ENCODE data around the gene ARL10.

ARL10 gene

DNA sequence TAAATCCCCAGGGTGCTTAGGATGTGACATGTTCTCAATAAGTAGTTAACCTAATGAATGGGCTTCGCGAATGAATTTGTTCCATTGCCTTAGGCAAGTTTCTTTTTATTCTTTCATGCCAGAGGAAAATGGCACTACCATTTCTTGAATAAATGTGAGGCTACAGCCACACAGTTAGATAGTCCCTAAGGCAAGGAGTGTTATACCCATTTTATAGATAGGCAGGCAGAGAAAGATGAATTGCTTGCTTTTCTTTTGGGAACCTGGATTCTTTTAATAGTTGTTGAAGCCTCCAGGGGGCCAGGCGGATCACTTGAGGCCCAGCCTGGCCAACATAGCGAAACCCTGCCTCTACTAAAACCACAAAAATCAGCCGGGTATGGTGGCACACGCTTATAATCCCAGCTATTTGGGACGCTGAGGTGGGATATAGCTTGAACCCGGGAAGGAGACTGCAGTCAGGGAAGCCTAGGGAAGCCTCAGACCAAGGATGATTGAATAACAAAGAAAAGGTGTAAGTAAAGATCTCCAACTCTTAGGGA lies 22.2 kb downstream of the ARL10 start:
- TF ChIP-seq, protein P1, sequence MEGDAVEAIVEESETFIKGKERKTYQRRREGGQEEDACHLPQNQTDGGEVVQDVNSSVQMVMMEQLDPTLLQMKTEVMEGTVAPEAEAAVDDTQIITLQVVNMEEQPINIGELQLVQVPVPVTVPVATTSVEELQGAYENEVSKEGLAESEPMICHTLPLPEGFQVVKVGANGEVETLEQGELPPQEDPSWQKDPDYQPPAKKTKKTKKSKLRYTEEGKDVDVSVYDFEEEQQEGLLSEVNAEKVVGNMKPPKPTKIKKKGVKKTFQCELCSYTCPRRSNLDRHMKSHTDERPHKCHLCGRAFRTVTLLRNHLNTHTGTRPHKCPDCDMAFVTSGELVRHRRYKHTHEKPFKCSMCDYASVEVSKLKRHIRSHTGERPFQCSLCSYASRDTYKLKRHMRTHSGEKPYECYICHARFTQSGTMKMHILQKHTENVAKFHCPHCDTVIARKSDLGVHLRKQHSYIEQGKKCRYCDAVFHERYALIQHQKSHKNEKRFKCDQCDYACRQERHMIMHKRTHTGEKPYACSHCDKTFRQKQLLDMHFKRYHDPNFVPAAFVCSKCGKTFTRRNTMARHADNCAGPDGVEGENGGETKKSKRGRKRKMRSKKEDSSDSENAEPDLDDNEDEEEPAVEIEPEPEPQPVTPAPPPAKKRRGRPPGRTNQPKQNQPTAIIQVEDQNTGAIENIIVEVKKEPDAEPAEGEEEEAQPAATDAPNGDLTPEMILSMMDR (IDR thresholded peaks at IDR 0.05) = no peak

DNA sequence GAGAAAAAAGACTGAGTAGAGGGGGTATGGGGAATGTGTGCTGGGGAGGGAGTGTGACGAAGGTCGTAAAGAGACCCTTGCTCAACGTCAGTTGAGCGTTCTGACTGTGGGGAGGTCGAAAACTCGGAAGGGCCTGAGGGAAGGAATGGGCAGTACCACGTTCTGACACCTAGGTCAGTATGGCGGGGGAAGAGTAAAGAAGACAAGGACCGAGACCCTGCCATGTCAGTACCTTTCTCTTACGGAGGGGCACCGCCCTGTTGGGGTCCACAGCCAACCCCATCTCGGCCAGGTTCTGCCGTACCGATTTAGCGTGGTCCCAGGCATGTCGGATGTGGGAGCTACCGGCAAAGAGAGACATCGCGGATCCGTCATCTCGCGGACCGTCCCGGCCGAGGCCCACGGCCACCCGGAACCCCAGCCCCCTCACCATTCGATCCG lies 22.7 kb downstream of the ARL10 start:
- TF ChIP-seq, protein P1 (IDR thresholded peaks at IDR 0.05) = no peak

DNA sequence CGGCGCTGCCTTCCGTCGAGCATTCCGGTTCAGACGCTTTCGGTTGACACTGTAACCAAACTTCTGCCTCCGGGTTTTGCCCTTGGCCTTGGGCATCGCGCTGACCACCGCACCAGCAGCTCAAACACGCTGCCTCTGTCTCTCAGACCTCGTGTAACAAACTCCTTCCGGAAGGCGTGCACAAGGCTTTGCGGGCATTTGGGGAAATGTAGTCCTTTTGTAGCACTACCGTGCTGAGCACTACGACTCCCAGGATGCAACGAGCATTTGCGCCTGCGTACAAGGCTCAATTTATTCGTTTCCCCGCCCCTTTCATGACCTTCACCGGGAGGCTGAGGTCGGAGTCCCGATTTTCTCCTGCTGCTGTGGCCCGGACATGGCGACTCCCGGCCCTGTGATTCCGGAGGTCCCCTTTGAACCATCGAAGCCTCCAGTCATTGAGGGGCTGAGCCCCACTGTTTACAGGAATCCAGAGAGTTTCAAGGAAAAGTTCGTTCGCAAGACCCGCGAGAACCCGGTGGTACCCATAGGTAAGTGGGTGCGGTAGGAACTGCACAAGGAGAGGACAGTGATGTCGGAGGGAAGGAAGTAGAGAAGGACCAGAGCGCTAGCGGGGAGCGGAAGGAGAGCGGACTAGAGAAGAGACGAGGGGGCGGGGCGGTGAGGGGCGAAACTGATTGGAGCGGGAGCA lies 23.3 kb downstream of the ARL10 start, which contains the start of the genes HIGD2A and NOP16:
HIGD2A (plus strand) TSS at position 308 of the 691 bp plus-strand sequence; CDS start at position 377, 69 bp downstream.
NOP16 (minus strand) TSS at position 155 of the 691 bp plus-strand sequence; CDS start at position 96, 59 bp downstream.
- TF ChIP-seq, protein P1 (IDR thresholded peaks at IDR 0.05) = no peak

DNA sequence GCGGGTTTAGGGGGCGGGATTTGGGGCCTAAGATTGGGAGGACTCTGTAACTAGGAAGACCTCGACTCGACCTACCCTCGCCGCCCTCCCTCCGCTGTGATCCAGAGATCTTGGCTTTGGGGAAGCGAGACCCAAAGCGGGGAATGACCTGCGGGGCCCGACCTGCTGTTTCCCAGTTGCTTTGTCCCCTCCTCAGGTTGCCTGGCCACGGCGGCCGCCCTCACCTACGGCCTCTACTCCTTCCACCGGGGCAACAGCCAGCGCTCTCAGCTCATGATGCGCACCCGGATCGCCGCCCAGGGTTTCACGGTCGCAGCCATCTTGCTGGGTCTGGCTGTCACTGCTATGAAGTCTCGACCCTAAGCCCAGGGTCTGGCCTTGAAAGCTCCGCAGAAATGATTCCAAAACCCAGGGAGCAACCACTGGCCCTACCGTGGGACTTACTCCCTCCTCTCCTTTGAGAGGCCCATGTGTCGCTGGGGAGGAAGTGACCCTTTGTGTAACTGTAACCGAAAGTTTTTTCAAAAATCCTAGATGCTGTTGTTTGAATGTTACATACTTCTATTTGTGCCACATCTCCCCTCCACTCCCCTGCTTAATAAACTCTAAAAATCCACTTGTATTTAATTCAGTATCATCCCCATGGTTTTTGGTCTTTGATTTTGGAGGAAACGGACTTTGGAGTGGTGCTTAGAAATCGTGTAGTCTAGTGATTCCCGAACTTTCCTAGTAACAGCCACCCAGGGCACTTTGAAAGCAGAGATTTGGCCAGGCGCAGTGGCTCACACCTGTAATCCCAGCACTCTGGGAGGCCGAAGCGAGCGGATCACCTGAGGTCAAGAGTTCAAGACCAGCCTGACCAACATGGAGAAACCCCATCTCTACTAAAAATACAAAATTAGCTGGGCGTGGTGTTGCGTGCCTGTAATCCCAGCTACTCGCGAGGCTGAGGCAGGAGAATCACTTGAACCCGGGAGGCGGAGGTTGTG lies 24.1 kb downstream of the ARL10 start:
- TF ChIP-seq, protein P1 (IDR thresholded peaks at IDR 0.05) = no peak

DNA sequence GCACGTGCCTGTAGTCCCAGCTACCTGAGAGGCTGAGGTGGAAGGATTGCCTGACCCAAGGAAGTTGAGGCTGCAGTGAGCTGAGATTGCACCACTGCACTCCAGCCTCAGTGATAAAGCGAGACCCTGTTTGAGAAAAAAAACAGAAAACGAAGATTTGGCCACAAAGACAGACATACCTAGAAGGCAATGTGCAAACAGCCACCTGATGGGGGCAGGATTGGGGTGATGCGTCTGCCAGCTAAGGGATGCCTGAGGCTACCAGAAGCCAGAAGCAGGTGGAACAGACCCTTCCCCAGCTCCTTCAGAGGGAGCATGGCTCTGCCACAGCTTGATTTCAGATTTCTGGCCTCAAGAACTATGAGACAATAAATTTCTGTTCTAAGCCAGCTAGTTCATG lies 26.2 kb downstream of the ARL10 start:
- TF ChIP-seq, protein P1 (IDR thresholded peaks at IDR 0.05) = no peak

DNA sequence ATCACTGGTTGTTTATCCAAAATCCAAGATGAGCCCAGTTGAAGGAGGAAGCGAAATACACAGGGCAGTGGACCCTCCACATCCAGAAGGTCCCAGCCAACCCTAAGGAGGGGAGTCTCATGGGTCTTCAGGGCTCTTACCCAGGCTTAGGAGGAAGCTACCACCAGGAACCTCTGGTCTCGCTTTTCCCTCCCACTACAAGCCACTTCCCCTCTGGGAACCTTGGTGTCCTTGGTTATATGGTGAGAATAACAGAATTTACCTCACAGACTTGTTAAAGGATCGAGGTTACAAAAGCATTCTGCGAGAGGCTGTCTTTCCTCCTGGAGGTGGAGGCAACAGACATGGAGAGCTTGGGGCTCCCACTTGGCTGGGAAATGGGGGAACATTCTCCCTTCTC lies 26.7 kb downstream of the ARL10 start:
- TF ChIP-seq, protein P1 (IDR thresholded peaks at IDR 0.05) = no peak

DNA sequence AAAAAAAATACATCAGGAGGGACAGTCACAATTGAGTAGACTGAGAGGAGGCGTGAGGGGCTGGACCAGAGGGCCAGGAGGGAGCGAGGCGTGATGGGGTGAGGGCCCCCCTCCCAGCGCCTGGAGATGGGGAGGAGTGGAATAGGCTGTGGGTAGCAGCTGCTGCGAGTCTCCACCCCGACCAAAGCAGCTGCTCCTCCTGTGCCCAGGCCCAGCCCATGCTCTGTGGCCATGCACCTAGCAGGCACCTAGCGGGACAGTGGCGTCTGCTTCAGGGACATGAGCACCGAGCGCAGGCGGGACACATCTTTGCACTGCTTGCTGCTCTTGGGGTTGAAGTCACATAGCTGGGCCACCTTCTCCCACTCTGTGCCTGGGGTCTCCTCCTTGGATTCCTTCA lies 27.2 kb downstream of the ARL10 start:
- TF ChIP-seq, protein P1 (IDR thresholded peaks at IDR 0.05) = no peak
